HG03280 (cell line): Measurements from ENCODE around the gene LUZP2.

Experiments used
- ATAC-seq: cut with Tn5 transposase; IDR thresholded peaks from one replicate; pipeline ENCODE4 v1.9.1; 2021; ENCODE audit warnings: mild to moderate bottlenecking, moderate library complexity; ENCODE audit not compliant: unreplicated experiment

Gene LUZP2

GRCh38 chr11:25065746-25066145 lies 568.9 kb downstream of the LUZP2 start:
- ATAC-seq, result no peak

- no peak for ATAC-seq
These were observed 569.9 kb downstream of the LUZP2 start for GRCh38 chr11:25066706-25067105.

GRCh38 chr11:25068451-25068850 lies 571.6 kb downstream of the LUZP2 start:
- ATAC-seq, result no peak

GRCh38 chr11:25094085-25094802 lies 597.4 kb downstream of the LUZP2 start:
- ATAC-seq, result no peak

- ATAC-seq, result no peak
These were observed 622.6 kb downstream of the LUZP2 start for GRCh38 chr11:25119416-25119815.
